Neuron (in vitro differentiated cells): ENCODE measurements around the gene CYBB.
"Not testable (repeated sequence)": the region's sequence is repeated elsewhere in the genome, so short reads cannot be mapped to it uniquely, and the experiment has no call there.

ENCODE experiments used
- H2AFZ ChIP-seq: one replicate; pipeline ENCODE4 v1.6.1; 2013; ENCODE audit warnings: low read depth, mild to moderate bottlenecking, inconsistent platforms, low read length, moderate library complexity
- H3K27me3 ChIP-seq: one replicate; pipeline ENCODE4 v1.6.1; 2013; ENCODE audit warnings: low read length; ENCODE audit not compliant: insufficient read depth
- H3K36me3 ChIP-seq: one replicate; pipeline ENCODE4 v1.6.1; 2013; ENCODE audit warnings: low read length; ENCODE audit not compliant: insufficient read depth
- H3K4me1 ChIP-seq: one replicate; pipeline ENCODE4 v1.6.1; 2013; ENCODE audit warnings: low read length; ENCODE audit not compliant: insufficient read depth
- H3K4me3 ChIP-seq: 2 replicates; pipeline ENCODE4 v1.5.1; 2013; ENCODE audit warnings: mild to moderate bottlenecking, low read length, moderate library complexity
- H3K9me3 ChIP-seq: one replicate; pipeline ENCODE4 v1.6.1; 2013; ENCODE audit warnings: low read length

The CYBB gene

DNA sequence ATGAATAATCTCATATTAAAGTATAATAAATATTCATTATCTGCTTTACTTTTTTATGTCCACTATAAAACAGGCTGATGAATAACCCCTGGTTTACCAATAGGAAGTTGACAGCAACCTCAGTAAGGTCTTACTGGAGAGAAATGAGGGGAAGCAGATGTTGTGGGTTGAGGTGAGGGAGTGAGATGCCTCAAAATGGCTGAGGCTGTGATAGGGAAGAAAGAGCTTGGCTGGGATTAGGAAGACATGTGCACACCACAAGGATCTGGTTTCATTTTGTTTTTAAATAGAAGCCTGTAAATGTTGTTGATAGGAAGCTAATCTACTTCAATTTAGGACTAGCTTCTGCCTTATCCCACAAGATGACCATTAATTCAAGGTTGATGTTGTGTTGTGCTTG, 14.4 kb upstream of the CYBB start:
- Histone ChIP-seq H3K4me3 (no peak overlapping the region), H2AFZ (no peak overlapping the region), H3K9me3 (no peaks in the 10 kb centered on the region), H3K36me3 (no peaks in the 10 kb centered on the region), H3K4me1 (no peaks in the 10 kb centered on the region), H3K27me3 (no peaks in the 10 kb centered on the region)

DNA sequence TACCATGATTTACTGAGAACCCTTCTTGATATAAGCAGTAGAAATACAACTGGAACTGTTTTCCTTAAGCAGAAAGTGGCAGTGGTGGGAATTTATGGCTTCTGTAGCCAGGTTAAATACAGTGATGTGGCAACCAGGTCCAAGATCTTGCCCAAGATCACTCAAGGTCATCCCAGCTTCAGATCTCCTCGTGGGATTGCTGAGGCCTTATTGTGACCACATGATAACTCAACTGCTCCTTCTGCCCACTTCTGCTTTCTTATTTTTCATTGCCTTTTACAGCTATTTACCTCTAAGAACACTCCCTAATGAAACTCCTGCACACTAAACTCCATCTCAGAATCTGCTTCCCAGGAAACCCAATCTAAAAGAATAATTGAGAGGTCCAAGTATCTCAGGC, 12.4 kb upstream of the CYBB start:
- Histone ChIP-seq H3K36me3 (no peaks in the 10 kb centered on the region), H3K4me3 (no peak overlapping the region), H3K9me3 (no peaks in the 10 kb centered on the region), H2AFZ (no peak overlapping the region), H3K4me1 (no peaks in the 10 kb centered on the region), H3K27me3 (no peaks in the 10 kb centered on the region)

DNA sequence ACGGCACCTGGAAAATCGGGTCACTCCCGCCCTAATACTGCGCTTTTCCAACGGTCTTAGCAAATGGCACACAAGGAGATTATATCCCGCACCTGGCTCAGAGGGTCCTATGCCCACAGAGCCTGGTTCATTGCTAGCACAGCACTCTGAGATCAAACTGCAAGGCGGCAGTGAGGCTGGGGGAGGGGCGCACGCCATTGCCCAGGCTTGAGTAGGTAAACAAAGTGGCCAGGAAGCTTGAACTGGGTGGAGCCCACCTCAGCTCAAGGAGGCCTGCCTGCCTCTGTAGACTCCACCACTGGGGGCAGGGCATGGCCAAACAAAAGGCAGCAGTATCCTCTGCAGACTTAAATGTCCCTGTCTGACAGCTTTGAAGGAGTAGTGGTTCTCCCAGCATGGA, 11.0 kb upstream of the CYBB start:
- H3K36me3 ChIP-seq: not testable (repeated sequence)

DNA sequence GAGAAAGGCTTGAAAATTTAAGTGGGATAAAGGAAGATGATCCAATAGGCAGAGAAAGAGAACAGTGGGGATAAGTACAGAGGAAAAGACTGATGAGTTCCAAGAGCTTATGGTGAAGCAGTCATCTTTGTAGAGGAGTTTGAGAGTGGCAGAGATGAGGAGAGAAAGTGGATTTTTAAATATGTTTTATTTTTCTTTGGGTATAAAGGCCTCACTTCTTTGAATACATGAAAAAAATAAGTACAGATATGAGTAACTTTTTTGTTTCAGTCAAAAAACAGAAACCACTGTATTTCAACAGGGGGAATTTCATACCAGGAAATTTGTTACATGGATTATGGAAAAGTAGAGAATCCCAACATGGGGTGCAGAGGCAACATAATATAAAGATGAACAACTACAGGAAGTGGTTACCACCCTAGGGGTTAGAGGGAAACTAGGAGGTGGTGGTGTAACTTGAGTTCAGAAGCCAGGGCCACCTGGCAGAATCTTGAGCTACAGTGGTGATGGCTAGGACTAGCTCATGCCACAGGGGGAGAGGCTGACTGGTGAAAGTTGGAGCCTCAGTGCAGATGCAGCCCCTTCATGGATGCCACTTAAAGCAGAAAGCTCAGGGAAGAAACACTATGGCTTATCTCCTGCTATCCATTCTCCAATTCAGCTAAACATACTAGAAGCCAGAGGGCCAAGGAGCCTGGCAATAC, 3.4 kb upstream of the CYBB start:
- Histone ChIP-seq H3K9me3 (no peaks in the 10 kb centered on the region), H3K4me3 (no peak overlapping the region), H3K4me1 (no peaks in the 10 kb centered on the region), H3K36me3 (no peaks in the 10 kb centered on the region), H3K27me3 (no peaks in the 10 kb centered on the region), H2AFZ (no peak overlapping the region)

More for the DNA sequence above, 11.0 kb upstream of the CYBB start:
- not testable (repeated sequence) for H2AFZ ChIP-seq, H3K4me3 ChIP-seq, H3K4me1 ChIP-seq, H3K9me3 ChIP-seq, H3K27me3 ChIP-seq

DNA sequence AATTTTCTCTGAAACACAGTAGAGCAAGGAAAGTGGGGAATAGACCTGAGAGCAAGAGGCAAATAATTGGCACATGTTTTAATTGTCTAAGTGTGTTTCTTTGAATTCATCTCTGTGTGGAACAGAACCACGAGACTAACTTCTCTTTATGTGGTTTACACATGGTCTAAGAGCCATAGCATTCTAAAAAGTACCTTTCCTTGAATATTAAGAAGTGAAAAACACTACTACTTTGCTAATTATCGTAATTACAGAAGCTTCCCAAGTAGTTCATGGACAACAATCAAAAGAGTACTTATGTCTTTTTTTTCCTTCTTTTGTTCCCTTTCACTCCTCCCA, 2.9 kb upstream of the CYBB start:
- H3K27me3 ChIP-seq: no peaks in the 10 kb centered on the region
- H3K36me3 ChIP-seq: no peaks in the 10 kb centered on the region
- no peaks in the 10 kb centered on the region for H3K9me3 ChIP-seq
- no peaks in the 10 kb centered on the region for H3K4me1 ChIP-seq
- H2AFZ ChIP-seq: no peak overlapping the region
- H3K4me3 ChIP-seq: no peak overlapping the region

DNA sequence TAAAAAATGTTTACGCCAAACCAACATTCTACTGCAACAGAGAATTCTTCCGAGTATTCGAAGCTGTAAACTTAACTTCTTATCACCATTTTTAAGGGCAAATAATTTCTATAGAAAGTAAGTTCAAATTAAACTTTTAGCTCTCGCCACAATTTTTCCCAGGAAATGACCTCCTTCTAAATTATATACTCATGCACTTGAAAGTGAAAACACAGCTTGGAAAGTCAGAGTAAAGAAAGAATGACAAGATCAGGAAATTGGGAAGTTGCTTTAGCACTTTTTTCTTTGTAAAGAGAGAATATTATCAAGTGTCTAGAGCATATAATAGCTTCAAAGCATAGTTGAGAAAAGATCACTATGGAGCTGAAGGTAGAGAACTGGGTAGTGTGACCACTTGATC, 1.2 kb downstream of the CYBB start:
- Histone ChIP-seq H2AFZ (no peak overlapping the region), H3K9me3 (no peaks in the 10 kb centered on the region), H3K4me1 (no peaks in the 10 kb centered on the region), H3K36me3 (no peaks in the 10 kb centered on the region), H3K4me3 (no peak overlapping the region), H3K27me3 (no peaks in the 10 kb centered on the region)

DNA sequence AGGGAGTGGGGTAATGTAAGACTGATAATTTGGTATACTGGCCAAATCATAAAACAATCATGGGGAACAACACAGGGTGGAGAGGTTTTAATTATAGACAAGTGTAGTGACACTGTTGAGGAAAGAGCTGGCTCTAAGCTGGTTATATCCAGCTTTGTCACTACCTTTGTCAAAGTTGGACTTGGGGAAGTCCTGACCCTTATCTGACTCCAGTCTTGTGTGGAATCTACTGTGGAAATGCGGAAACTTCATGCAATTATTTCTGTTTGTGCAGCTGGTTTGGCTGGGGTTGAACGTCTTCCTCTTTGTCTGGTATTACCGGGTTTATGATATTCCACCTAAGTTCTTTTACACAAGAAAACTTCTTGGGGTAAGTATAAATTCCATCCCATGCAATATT, 2.0 kb downstream of the CYBB start:
- H3K36me3 ChIP-seq: no peaks in the 10 kb centered on the region
- no peaks in the 10 kb centered on the region for H3K9me3 ChIP-seq
- no peak overlapping the region for H2AFZ ChIP-seq
- no peaks in the 10 kb centered on the region for H3K27me3 ChIP-seq
- H3K4me1 ChIP-seq: no peaks in the 10 kb centered on the region
- H3K4me3 ChIP-seq: no peak overlapping the region

DNA sequence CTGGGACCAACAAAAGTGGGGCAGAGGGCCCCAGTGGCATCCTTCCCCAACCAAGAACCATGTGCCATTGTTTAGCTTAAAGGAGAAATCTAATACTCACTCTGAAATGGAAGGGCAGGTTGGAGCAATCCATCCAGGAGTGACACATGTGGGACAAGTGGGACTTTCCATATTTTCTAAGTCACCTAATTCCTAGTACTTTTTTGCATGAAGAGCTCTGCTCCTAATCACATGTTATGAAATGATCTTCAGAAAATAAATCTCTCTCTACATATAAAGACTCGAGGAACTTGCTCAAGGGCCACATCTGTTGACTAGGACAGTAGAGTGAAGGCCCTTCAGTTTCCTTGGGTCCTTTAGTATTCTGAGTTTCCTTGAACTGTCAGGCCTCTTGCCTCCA, 2.5 kb downstream of the CYBB start:
- Histone ChIP-seq H3K36me3 (no peaks in the 10 kb centered on the region), H2AFZ (no peak overlapping the region), H3K9me3 (no peaks in the 10 kb centered on the region), H3K4me1 (no peaks in the 10 kb centered on the region), H3K27me3 (no peaks in the 10 kb centered on the region), H3K4me3 (no peak overlapping the region)

DNA sequence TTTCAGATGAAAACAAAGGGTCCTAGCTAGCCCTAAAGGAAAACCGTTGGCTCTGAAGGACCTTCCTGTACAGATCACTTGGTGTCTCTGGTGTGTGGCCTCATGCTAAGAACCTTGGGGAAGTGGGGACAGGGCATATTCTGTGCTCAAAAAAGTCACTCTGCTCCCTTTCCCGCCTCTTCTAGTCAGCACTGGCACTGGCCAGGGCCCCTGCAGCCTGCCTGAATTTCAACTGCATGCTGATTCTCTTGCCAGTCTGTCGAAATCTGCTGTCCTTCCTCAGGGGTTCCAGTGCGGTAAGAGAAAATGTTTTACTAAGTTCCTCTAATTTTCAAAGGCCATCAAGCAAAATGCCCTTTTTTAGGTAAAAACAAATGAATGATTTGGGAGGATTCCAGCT, 3.4 kb downstream of the CYBB start:
- Histone ChIP-seq H2AFZ (no peak overlapping the region), H3K9me3 (no peaks in the 10 kb centered on the region), H3K27me3 (no peaks in the 10 kb centered on the region), H3K4me3 (no peak overlapping the region), H3K4me1 (no peaks in the 10 kb centered on the region), H3K36me3 (no peaks in the 10 kb centered on the region)

DNA sequence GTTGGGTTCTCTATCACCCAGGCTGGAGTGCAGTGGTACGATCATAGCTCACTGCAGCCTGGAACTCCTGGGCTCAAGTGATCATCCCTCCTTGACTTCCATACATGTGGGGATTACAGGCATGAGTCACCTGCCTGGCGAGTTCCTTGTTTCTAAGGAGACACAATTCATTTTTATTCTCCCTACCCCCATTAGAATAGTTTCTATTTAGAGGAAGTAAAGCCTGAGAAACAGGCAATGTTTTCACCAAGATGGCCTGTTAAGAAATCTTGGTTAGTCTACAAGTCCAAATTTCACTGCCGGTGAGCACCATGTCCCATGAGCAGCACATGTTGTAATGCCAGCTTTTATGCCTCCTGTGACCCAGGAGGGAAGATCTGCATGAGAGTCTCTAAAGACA, 5.7 kb downstream of the CYBB start:
- H2AFZ ChIP-seq: no peak overlapping the region
- H3K9me3 ChIP-seq: no peaks in the 10 kb centered on the region
- H3K4me3 ChIP-seq: no peak overlapping the region
- no peaks in the 10 kb centered on the region for H3K36me3 ChIP-seq
- H3K27me3 ChIP-seq: no peaks in the 10 kb centered on the region
- H3K4me1 ChIP-seq: no peaks in the 10 kb centered on the region

DNA sequence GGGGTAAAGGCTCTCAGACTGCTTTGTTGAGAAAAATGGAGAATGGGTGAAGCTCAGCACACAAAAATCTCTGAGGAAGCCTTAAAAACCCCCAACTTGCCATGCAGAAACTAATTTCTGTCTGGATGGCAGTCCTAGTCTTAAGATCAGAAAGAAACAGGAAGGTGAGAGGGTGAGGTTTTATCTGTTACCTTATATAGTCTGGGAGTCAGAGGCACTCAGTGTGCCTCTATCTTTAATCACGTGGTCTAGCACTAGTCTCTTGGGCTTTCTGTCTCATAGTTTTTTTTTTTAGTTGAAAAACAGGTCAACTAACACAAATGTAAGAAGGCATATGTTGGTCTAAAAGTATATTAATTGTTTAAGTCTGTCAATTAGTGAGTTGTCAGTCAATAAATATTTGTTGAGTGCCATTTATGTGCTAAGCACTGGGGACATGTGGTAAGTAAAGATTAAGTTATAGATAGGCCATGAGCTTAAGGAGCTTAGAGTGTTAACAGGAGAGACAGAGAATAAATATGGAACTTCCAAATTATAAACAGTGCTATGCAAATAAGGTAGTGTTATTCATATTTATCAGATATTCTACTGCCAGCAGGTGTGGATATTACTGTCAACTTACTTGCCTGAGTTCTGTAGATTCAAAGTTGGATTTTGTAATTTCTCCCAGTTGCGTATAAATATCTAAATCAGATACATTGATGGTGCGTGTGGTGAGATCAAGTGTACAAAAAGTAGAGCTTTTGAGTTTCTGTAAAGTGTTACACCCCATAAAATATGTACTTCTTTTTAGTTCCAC, 7.0 kb downstream of the CYBB start:
- Histone ChIP-seq H2AFZ (no peak overlapping the region), H3K9me3 (no peaks in the 10 kb centered on the region), H3K27me3 (no peaks in the 10 kb centered on the region), H3K36me3 (no peaks in the 10 kb centered on the region), H3K4me3 (no peak overlapping the region), H3K4me1 (no peaks in the 10 kb centered on the region)

DNA sequence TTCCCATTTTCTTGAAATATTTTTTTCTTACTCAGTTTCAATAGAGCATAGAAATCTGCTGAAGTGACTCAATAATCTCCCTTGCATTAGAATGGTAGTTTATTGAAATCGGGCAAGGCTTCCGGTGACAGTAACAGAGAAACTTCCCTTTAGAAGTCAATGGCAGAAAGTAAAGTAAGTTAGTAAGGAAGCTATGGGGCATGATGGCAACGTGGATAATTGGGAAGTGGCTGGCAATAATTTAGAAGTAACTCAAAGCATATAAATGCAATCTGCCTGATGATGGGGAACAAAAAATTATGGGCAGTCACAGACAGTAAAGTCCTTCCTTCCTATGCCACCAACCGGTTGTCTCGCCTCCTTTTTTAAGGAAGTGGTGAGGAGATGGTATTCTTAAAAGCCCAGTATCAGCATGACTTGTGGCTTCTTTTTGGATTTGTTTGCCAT, 7.6 kb downstream of the CYBB start:
- H2AFZ ChIP-seq: no peak overlapping the region
- no peaks in the 10 kb centered on the region for H3K4me1 ChIP-seq
- H3K36me3 ChIP-seq: no peaks in the 10 kb centered on the region
- no peak overlapping the region for H3K4me3 ChIP-seq
- no peaks in the 10 kb centered on the region for H3K9me3 ChIP-seq
- H3K27me3 ChIP-seq: no peaks in the 10 kb centered on the region

DNA sequence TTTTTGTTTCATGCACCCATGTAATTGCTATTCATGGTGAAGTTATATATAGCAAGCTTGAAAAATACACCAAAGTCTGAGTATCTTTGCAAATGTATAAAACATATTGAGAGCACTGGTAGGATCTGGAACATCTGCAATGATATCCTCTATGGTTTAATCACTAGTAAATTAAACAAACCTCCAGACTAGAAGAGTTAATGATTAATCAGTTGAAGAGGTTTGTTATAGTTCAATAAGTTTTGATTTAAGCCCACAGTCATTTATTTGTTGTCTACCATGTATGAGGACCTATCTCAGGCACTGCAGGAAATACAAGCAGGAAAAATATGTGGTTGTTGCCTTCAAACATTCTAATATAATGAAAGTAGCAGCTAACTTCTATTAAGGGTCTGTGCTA, 16.5 kb downstream of the CYBB start:
- Histone ChIP-seq H3K9me3 (no peaks in the 10 kb centered on the region), H2AFZ (no peak overlapping the region), H3K4me1 (no peaks in the 10 kb centered on the region), H3K4me3 (no peak overlapping the region), H3K36me3 (no peaks in the 10 kb centered on the region), H3K27me3 (no peaks in the 10 kb centered on the region)

DNA sequence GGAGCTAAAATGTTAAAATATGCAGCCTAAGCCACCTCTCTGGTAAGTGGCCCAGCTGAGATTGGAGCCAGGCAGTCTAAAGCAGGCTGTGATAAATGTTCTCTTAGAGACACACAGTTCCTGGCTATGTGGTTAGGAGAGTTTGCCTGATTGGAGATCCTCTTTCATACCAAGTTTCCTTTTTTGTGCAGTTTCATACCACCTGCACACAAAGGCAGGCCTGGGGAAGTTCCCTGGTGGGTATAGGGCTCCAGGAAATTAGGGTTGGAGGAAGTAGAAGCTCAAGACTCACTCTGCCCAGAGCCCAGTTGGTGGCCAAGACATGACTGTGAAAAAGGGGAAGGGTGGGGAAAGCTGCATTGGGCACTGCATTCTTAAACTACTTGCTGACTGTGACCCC, 16.9 kb downstream of the CYBB start:
- no peaks in the 10 kb centered on the region for H3K27me3 ChIP-seq
- no peaks in the 10 kb centered on the region for H3K9me3 ChIP-seq
- H3K4me1 ChIP-seq: no peaks in the 10 kb centered on the region
- H3K36me3 ChIP-seq: no peaks in the 10 kb centered on the region
- no peak overlapping the region for H2AFZ ChIP-seq
- H3K4me3 ChIP-seq: no peak overlapping the region
